Posterior cingulate gyrus (tissue), 11 donors: ENCODE measurements around the gene RNASE7.
"Not testable (repeated sequence)": the region's sequence is repeated elsewhere in the genome, so short reads cannot be mapped to it uniquely, and the experiment has no call there.

ENCODE experiments used
- DNase-seq, 10 donors: peaks; one replicate each; pipeline versions ENCODE4 v3.0.0 to v3.0.0-alpha.2; 2020 to 2021; ENCODE audit warnings: mixed read lengths in 3 of 10
- intact Hi-C: fragments of 100-400 bp; cut with DNase I; formaldehyde crosslinking; loops from one replicate; pipeline ENCODE4 v1.15.1; 2023

RNASE7 gene

DNA sequence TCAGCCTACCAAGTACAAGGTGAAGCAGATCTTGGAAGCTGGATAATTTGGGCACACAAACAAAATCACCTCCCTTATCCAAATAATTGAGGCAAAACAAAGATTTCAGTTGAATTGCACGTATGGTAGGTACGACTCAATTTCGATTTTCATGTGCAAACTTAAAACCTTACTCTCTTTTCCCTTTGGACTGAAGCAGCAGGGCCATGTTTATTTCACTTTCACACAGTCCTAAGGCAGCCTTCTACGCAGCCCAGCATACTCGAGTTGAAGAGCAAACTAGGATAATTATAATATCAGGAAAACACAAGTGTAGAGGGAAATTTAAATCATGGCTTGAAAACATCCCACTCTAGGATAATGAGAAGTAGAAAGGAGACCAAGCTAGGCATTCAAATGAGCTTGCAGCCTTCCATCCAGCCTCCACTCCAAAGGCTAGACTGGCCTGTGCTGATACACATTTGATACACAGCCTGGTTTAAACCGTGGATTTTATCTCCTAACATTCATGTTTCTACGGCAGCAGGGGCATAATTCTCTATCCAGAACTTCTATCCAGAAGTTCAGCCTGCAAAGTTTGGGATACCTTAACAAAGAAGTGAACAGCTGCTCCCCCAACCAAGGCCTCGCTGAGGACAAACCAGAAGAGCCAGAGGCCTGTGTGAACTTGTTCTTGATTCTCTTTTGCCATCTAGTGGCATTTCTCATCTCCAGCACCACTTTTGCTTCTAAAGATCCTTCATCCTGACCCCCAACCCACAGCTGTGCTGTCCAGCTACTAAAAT lies 2.4 kb upstream of the RNASE7 start:
- peak in 3 of 10 donors; percentile 28 to 86 (median 65) for DNase-seq
- intact Hi-C loops: loop anchor here (1.0 to 5.0 kb wide), 3 partner anchors 25 to 67 kb away; no protein-coding TSS in a partner anchor

DNA sequence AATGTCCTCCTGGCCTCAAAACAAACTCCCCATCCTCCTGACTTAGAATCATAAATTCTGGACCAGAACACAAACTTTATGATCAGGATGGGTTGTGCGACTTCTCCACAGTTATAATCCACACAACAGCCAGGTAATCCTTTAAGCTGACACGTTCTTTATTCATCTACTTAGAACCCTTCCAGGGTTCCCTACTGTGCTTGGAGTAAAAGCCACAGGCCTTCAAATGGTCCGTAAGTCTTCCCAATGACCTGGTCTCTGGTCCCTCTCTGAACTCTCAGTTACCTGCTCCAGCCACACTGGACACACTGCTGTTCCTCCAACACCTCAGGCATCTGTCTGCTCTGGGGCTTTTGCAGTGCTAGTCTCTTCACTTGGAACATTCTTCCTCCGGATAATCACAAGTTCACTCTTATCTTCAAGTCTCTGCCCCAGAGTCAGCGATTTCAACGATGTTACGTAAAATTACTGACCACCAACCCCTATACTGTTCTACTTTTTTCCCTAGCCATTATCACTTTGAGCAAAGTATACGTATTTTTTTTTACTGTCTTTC lies 1.7 kb upstream of the RNASE7 start:
- no peak for DNase-seq
- intact Hi-C loops: loop anchor here (1.0 kb wide), 1 partner anchor 26 kb away; no protein-coding TSS in a partner anchor

GRCh38 chr14:21040941-21041340 lies 1.2 kb upstream of the RNASE7 start:
- intact Hi-C loops: loop anchor here (1.0 kb wide), 1 partner anchor 27 kb away; no protein-coding TSS in a partner anchor
- not testable (repeated sequence) for DNase-seq

- peak in 8 of 10 donors; percentile 29 to 95 (median 64) for DNase-seq
- intact Hi-C loops: no loop called here
These were observed 756 bp downstream of the RNASE7 start for GRCh38 chr14:21042918-21043317.

DNA sequence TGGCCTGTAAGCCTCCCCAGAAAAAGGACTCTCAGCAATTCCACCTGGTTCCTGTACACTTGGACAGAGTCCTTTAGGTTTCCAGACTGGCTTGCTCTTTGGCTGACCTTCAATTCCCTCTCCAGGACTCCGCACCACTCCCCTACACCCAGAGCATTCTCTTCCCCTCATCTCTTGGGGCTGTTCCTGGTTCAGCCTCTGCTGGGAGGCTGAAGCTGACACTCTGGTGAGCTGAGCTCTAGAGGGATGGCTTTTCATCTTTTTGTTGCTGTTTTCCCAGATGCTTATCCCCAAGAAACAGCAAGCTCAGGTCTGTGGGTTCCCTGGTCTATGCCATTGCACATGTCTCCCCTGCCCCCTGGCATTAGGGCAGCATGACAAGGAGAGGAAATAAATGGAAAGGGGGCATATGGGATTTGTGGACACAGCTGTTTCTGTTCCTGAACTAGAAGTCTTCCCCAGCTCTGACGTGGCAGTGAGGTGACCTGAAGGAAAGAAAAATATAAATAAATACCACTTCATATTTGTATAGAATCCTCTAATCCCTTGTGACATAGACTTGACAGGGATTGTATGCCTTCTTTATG lies 1.3 kb downstream of the RNASE7 start:
- intact Hi-C loops: no loop called here

GRCh38 chr14:21043974-21044618 lies 1.9 kb downstream of the RNASE7 start:
- no peak for DNase-seq
- intact Hi-C loops: no loop called here

More for the DNA sequence above, 1.3 kb downstream of the RNASE7 start:
- DNase-seq: no peak

DNA sequence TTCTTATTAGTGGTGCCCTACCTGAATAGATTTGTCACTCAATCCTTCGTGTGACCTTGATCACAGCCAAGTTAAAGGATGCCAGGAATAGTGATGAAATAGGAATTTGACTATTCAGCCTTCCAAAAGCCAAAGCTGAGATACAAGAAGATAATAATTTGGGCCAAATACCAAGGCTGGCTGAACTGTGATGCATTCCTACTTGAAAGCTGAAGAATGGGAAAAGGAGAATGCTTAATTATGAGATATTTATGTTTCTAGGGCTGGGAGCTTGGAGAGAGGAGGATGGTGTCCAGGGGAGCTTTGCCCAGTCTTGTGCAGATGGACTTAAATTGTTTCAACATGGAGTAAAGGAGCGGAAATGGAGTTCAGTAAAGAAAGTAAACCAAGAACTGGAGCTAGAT lies 5.2 kb downstream of the RNASE7 start:
- DNase-seq: no peak
- intact Hi-C loops: no loop called here

DNA sequence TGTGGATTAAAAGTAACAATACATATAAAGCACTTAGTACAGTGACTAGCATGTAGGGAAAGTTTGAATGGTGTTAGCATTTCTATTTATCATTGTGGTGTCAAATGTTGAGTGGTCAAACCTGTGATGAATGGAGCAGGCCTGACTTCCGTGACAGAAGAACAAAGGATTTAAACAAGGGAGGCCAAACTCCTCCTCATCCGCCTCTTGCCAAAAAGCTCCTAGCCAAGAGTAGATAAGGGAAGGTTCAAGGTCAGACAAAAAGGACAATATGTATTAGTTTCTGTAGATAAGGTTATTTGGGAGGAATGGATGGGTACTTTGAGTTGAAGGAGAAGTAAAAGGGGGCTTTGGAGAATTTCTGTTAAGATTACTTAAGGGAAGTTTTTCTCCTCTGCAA lies 6.5 kb downstream of the RNASE7 start:
- DNase-seq: no peak
- intact Hi-C loops: no loop called here

DNA sequence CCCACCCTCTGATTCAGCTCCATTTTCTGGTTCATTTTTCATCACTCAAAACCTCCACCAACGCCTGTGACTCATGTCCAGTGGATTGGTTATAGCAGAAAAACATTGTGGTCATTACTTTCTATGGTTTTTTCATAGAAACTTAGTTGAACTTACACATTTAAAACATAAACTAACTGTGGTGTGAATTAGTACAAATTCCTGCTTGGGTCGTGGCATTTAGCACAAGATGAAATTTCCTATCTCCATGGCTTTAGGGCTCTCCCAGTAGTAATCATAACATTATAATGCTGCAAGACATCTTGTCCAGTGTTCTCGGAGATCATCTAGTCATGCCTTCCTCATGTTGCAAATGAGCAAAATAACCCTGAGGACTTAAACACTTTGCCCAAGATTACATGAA lies 7.1 kb downstream of the RNASE7 start:
- intact Hi-C loops: no loop called here
- no peak for DNase-seq

GRCh38 chr14:21050597-21050996 lies 8.4 kb downstream of the RNASE7 start:
- intact Hi-C loops: no loop called here
- DNase-seq: no peak

DNA sequence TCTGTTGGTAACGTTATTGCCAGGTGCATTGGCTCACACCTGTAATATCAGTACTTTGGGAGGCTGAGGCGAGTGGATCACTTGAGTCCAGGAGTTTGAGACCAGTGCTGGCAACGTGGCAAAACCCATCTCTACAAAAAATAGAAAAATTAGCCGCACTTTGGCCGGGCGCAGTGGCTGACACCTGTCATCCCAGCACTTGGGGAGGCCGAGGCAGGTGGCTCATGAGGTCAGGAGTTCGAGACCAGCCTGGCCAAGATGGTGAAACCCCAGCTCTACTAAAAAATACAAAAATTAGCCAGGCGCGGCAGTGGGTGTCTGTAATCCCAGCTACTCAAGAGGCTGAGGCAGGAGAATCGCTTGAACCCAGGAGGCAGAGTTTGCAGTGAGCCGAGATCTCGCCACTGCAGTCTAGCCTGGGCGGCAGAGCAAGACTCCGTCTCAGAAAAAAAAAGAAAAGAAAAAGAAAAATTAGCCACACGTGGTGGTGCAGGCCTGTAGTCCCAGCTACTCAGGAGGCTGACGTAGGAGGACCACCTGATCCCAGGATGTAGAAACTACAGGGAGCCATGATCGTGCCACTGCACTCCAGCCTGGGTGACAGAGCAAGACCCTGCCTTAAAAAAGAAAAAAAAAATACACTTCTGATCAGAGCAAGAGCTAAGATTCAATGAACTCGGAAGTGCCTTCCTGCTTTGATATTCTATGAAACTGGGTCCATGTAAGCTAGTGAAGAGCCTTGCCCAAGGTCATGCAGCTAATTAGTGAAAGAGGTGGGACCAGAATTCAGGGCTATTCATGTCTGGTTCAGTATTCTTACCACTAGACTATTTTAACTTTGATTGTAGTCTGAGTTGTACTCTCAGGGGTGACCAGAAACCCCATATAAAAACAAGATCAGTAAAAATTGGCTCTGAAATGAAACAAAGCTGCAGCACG lies 11.3 kb downstream of the RNASE7 start:
- no peak for DNase-seq
- intact Hi-C loops: no loop called here

- no peak for DNase-seq
- intact Hi-C loops: no loop called here
These were observed 12.1 kb downstream of the RNASE7 start for GRCh38 chr14:21054123-21054767.

GRCh38 chr14:21054768-21055145 lies 12.6 kb downstream of the RNASE7 start:
- no peak for DNase-seq
- intact Hi-C loops: no loop called here

- no peak for DNase-seq
- intact Hi-C loops: no loop called here
These were observed 13.4 kb downstream of the RNASE7 start for GRCh38 chr14:21055432-21056117.

DNA sequence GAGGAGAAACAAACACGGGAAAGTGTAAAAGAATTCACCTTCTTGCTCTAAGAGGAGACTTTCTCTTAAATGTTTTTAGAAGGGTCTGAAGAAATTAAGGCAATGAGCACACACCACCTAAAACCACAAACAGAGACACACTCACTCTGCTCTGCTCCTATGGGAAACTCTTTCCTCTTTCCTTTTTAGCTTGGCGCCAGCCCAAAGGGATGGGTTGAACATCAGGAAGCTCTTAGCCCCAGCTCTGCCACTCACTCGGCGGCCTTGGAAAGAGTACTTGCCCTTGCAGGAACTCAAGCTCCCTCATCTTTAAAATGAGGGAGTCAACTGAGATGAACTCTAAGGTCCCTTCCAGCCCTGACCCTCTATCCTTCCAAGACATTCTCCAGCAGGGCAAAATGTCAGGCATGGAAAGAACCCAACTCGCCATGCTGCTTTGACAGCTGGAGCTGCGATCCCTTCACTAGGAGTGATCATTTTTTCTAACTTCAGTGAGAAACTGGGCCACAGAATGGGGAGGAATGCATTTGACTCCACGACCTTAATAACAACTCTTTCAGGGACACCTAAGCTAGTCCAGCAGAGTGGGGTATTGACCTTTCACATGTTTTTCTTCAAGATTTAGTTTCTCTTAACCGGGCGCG lies 14.5 kb downstream of the RNASE7 start:
- intact Hi-C loops: no loop called here
- DNase-seq: no peak

- no peak for DNase-seq
- intact Hi-C loops: no loop called here
These were observed 15.9 kb downstream of the RNASE7 start, which contains the start of gene RNASE8 for GRCh38 chr14:21057803-21058675. TSS of gene RNASE8 (plus strand) at chr14:21057822. CDS start at chr14:21057893, 71 bp downstream.

GRCh38 chr14:21058903-21059302 lies 16.7 kb downstream of the RNASE7 start:
- DNase-seq: no peak
- intact Hi-C loops: no loop called here
